GM23338 (cell line): ENCODE data around the gene CPB1. TPM values are rescaled to one million over a fixed set of nuclear protein-coding genes. Genes with fewer than 3 reads are reported as not detected.
A peak's percentile ranks its signal among the peaks of the same experiment; 100 is the strongest.

Experiments
- ATAC-seq: fragments of 200-7000 bp; cut with Tn5 transposase; 3 replicates; pipeline ENCODE4 v1.9.1; 2020
- DNase-seq: peaks from one replicate; pipeline ENCODE4 v3.0.0-alpha.2; 2015; ENCODE audit warnings: low spot score
- H2AFZ ChIP-seq: fragments of 200-600 bp; sonication (generic); 2 replicates; pipeline ENCODE4 v1.8.0; 2016; ENCODE audit warnings: antibody characterized with exemption, mild to moderate bottlenecking, moderate library complexity
- H3F3A ChIP-seq: fragments of 200-600 bp; sonication (generic); replicated peaks from 2 replicates; pipeline ENCODE4 v1.8.0; 2017; ENCODE audit warnings: antibody characterized with exemption, mixed run types, low read depth
- H3K27ac ChIP-seq: fragments of 200-600 bp; sonication (generic); 2 replicates; pipeline ENCODE4 v1.6.1; 2016; ENCODE audit warnings: low read depth
- H3K27me3 ChIP-seq: fragments of 200-600 bp; sonication (generic); 2 replicates; pipeline ENCODE4 v1.8.0; 2016; ENCODE audit warnings: mild to moderate bottlenecking, mixed run types, moderate library complexity; ENCODE audit not compliant: insufficient read depth
- H3K36me3 ChIP-seq: fragments of 200-600 bp; sonication (generic); 2 replicates; pipeline ENCODE4 v1.8.0; 2016; ENCODE audit warnings: mild to moderate bottlenecking; ENCODE audit not compliant: insufficient read depth
- H3K4me1 ChIP-seq: fragments of 200-600 bp; sonication (generic); 2 replicates; pipeline ENCODE4 v1.8.0; 2016; ENCODE audit warnings: mild to moderate bottlenecking, moderate library complexity; ENCODE audit not compliant: insufficient read depth
- H3K4me2 ChIP-seq: fragments of 200-600 bp; sonication (generic); 2 replicates; pipeline ENCODE4 v1.7.1; 2017; ENCODE audit warnings: mixed run types
- H3K4me3 ChIP-seq: fragments of 200-600 bp; sonication (generic); 2 replicates; pipeline ENCODE4 v1.6.1; 2016; ENCODE audit warnings: mixed run types
- H3K79me2 ChIP-seq: fragments of 200-600 bp; sonication (generic); replicated peaks from 2 replicates; pipeline ENCODE4 v1.8.0; 2017; ENCODE audit warnings: mild to moderate bottlenecking; ENCODE audit not compliant: insufficient read depth
- H3K9me2 ChIP-seq: fragments of 200-600 bp; sonication (generic); 2 replicates; pipeline ENCODE4 v1.8.0; 2017; ENCODE audit not compliant: insufficient read depth
- H4K20me1 ChIP-seq: fragments of 200-600 bp; sonication (generic); replicated peaks from 2 replicates; pipeline ENCODE4 v1.8.0; 2017; ENCODE audit warnings: mild to moderate bottlenecking; ENCODE audit not compliant: insufficient read depth
- H3K27ac Mint-ChIP-seq: 2 replicates; pipeline ENCODE4 v1.8.0; 2020; ENCODE audit warnings: inconsistent platforms, mild to moderate bottlenecking, moderate library complexity, mixed read lengths
- H3K27me3 Mint-ChIP-seq: 3 replicates; pipeline ENCODE4 v1.8.0; 2022; ENCODE audit warnings: low read depth, mild to moderate bottlenecking, moderate library complexity, mixed read lengths, inconsistent platforms; ENCODE audit not compliant: insufficient read depth, poor library complexity
- H3K36me3 Mint-ChIP-seq: 3 replicates; pipeline ENCODE4 v1.8.0; 2021; ENCODE audit warnings: low read depth, mild to moderate bottlenecking, inconsistent platforms, moderate library complexity, mixed read lengths
- H3K4me1 Mint-ChIP-seq: 3 replicates; pipeline ENCODE4 v1.8.0; 2020; ENCODE audit warnings: mild to moderate bottlenecking, inconsistent platforms, mixed read lengths
- H3K4me3 Mint-ChIP-seq: 3 replicates; pipeline ENCODE4 v1.8.0; 2021; ENCODE audit warnings: moderate library complexity, mild to moderate bottlenecking, inconsistent platforms, mixed read lengths
- H3K9me3 Mint-ChIP-seq: 3 replicates; pipeline ENCODE4 v1.8.0; 2020; ENCODE audit warnings: moderate library complexity, mild to moderate bottlenecking, inconsistent platforms, mixed read lengths
- CREB1 ChIP-seq: fragments of 250-450 bp; sonication (Bioruptor Pico); IDR thresholded peaks from 2 replicates; pipeline ENCODE4 v1.5.0; 2020; ENCODE audit warnings: low read depth, mild to moderate bottlenecking, moderate library complexity
- JUNB ChIP-seq: IDR thresholded peaks from one replicate; pipeline ENCODE4 v1.6.1; 2016; ENCODE audit warnings: antibody characterized with exemption; ENCODE audit not compliant: unreplicated experiment
- STAT1 ChIP-seq: IDR thresholded peaks from one replicate; pipeline ENCODE4 v1.6.1; 2016; ENCODE audit warnings: antibody characterized with exemption; ENCODE audit not compliant: unreplicated experiment
- ZNF114 ChIP-seq: fragments of 250-450 bp; sonication (Bioruptor Pico); IDR thresholded peaks from 2 replicates; pipeline ENCODE4 v1.5.0; 2020; ENCODE audit warnings: mild to moderate bottlenecking, moderate library complexity
- ZNF331 ChIP-seq: fragments of 250-450 bp; sonication (Bioruptor Pico); IDR thresholded peaks from 2 replicates; pipeline ENCODE4 v1.5.0; 2020; ENCODE audit warnings: low read depth, mild to moderate bottlenecking, moderate library complexity
- polyA plus RNA-seq: library from polyadenylated mRNA; unstranded; fragments of >200 nt; fragmentation: Nextera tagmentation; extraction: Ambion mirVana; gene quantifications from 2 replicates; pipeline ENCODE4 v1.2.1, GENCODE V29; 2016
- total RNA-seq: library from RNA; depleted of rRNA; stranded (reverse); fragments of >200 nt; shearing (Covaris generic); gene quantifications from 2 replicates; pipeline ENCODE4 v1.2.3, GENCODE V29; 2014
- TF ChIP-seq, protein P1 (sequence below): fragments of 250-450 bp; sonication (Bioruptor Pico); IDR thresholded peaks from 2 replicates; pipeline ENCODE4 v1.5.0; 2020; ENCODE audit warnings: mild to moderate bottlenecking, moderate library complexity
- TF ChIP-seq, protein P2 (sequence below), 2 experiments: fragments of 200-600 bp in 1 of 2; sonication (generic) in 1 of 2; conservative IDR thresholded peaks; 2 replicates each; pipeline versions ENCODE4 v1.5.1 to v1.6.1; 2016 to 2017; ENCODE audit warnings: antibody characterized with exemption in 2 of 2, low read depth in 2 of 2, mild to moderate bottlenecking in 2 of 2, moderate library complexity in 1 of 2

The CPB1 gene
- total and polyA plus RNA-seq, 2 experiments from 2014 or later, result not detected

DNA sequence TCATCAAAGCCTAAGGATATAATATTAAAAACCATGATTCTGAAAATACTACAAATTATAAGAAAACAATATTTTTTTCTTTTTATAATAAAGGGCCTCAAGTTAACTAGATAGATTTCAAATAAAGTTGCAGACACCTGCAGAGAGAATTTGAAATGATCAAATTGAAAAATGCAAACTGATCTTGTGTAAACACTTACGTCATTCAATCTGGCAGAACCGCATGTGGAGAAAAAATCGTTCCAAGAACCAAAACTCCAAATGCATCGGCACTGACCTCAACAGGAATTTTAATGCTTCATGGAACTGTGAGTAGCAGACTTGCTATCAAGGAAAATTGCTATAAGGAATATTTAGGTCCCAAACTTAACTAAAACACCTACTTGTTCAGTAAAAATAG, 54.7 kb downstream of the CPB1 start:
- H3K4me1 ChIP-seq, result no peaks in the 10 kb centered on the region
- no peak overlapping the region for H3K27ac ChIP-seq
- H3K4me1 Mint-ChIP-seq, result no peaks in the 10 kb centered on the region
- H3F3A ChIP-seq, result no peaks in the 10 kb centered on the region
- no peak overlapping the region for H3K4me2 ChIP-seq
- H3K27ac Mint-ChIP-seq, result no peak overlapping the region
- H3K79me2 ChIP-seq, result no peaks in the 10 kb centered on the region
- TF ChIP-seq CREB1 (CRISPR knock-in tag) (no peak), JUNB (no peak), ZNF114 (CRISPR knock-in tag) (no peak)
- TF ChIP-seq, protein P1, sequence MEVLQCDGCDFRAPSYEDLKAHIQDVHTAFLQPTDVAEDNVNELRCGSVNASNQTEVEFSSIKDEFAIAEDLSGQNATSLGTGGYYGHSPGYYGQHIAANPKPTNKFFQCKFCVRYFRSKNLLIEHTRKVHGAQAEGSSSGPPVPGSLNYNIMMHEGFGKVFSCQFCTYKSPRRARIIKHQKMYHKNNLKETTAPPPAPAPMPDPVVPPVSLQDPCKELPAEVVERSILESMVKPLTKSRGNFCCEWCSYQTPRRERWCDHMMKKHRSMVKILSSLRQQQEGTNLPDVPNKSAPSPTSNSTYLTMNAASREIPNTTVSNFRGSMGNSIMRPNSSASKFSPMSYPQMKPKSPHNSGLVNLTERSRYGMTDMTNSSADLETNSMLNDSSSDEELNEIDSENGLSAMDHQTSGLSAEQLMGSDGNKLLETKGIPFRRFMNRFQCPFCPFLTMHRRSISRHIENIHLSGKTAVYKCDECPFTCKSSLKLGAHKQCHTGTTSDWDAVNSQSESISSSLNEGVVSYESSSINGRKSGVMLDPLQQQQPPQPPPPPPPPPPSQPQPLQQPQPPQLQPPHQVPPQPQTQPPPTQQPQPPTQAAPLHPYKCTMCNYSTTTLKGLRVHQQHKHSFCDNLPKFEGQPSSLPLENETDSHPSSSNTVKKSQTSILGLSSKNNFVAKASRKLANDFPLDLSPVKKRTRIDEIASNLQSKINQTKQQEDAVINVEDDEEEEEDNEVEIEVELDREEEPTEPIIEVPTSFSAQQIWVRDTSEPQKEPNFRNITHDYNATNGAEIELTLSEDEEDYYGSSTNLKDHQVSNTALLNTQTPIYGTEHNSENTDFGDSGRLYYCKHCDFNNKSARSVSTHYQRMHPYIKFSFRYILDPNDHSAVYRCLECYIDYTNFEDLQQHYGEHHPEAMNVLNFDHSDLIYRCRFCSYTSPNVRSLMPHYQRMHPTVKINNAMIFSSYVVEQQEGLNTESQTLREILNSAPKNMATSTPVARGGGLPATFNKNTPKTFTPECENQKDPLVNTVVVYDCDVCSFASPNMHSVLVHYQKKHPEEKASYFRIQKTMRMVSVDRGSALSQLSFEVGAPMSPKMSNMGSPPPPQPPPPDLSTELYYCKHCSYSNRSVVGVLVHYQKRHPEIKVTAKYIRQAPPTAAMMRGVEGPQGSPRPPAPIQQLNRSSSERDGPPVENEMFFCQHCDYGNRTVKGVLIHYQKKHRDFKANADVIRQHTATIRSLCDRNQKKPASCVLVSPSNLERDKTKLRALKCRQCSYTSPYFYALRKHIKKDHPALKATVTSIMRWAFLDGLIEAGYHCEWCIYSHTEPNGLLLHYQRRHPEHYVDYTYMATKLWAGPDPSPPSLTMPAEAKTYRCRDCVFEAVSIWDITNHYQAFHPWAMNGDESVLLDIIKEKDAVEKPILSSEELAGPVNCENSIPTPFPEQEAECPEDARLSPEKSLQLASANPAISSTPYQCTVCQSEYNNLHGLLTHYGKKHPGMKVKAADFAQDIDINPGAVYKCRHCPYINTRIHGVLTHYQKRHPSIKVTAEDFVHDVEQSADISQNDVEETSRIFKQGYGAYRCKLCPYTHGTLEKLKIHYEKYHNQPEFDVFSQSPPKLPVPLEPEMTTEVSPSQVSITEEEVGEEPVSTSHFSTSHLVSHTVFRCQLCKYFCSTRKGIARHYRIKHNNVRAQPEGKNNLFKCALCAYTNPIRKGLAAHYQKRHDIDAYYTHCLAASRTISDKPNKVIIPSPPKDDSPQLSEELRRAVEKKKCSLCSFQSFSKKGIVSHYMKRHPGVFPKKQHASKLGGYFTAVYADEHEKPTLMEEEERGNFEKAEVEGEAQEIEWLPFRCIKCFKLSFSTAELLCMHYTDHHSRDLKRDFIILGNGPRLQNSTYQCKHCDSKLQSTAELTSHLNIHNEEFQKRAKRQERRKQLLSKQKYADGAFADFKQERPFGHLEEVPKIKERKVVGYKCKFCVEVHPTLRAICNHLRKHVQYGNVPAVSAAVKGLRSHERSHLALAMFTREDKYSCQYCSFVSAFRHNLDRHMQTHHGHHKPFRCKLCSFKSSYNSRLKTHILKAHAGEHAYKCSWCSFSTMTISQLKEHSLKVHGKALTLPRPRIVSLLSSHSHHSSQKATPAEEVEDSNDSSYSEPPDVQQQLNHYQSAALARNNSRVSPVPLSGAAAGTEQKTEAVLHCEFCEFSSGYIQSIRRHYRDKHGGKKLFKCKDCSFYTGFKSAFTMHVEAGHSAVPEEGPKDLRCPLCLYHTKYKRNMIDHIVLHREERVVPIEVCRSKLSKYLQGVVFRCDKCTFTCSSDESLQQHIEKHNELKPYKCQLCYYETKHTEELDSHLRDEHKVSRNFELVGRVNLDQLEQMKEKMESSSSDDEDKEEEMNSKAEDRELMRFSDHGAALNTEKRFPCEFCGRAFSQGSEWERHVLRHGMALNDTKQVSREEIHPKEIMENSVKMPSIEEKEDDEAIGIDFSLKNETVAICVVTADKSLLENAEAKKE (CRISPR knock-in tag), result no peak
- no peaks in the 10 kb centered on the region for H3K36me3 ChIP-seq
- H3K4me3 Mint-ChIP-seq, result no peak overlapping the region
- DNase-seq (peak; percentile 12), ATAC-seq (no peak)
- H2AFZ ChIP-seq, result peak overlapping the region; percentile 20; the same call in 1 of the 2 replicates
- H3K36me3 Mint-ChIP-seq, result no peaks in the 10 kb centered on the region
- H3K9me3 Mint-ChIP-seq, result no peaks in the 10 kb centered on the region
- no peaks in the 10 kb centered on the region for H3K27me3 ChIP-seq
- H4K20me1 ChIP-seq, result no peaks in the 10 kb centered on the region
- peaks cover 2% of the 10 kb centered on the region for H3K27me3 Mint-ChIP-seq
- H3K9me2 ChIP-seq, result no peaks in the 10 kb centered on the region
- no peak overlapping the region for H3K4me3 ChIP-seq

DNA sequence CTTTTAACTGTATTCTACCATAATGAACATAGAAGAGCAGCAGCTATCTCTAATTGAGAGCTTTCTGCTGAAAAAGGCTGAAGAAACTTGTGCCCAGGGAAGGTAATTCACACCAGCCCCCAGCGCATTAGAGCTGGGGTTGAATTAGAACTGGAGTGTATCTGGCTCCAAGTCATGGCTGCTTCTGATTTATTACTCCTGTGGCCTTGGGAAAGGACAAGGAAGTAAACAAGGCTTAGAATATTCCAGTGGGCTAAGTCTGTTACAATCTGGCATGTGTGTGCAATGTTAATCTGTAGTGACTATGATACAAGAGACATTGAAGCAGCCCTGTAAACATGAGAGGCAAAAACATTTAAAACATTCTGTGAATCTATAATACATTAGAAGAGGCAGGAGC, 55.6 kb downstream of the CPB1 start:
- no peaks in the 10 kb centered on the region for H3K9me2 ChIP-seq
- H3F3A ChIP-seq, result no peaks in the 10 kb centered on the region
- no peaks in the 10 kb centered on the region for H4K20me1 ChIP-seq
- H2AFZ ChIP-seq, result peak overlapping the region; percentile 20; the same call in 1 of the 2 replicates
- DNase-seq (no peak), ATAC-seq (no peak)
- Mint-ChIP-seq H3K27me3 (peaks cover 2% of the 10 kb centered on the region), H3K4me1 (no peaks in the 10 kb centered on the region), H3K9me3 (no peaks in the 10 kb centered on the region), H3K27ac (no peak overlapping the region), H3K36me3 (no peaks in the 10 kb centered on the region), H3K4me3 (no peak overlapping the region)
- no peak overlapping the region for H3K27ac ChIP-seq
- H3K36me3 ChIP-seq, result no peaks in the 10 kb centered on the region
- H3K4me2 ChIP-seq, result no peak overlapping the region
- no peaks in the 10 kb centered on the region for H3K27me3 ChIP-seq
- H3K79me2 ChIP-seq, result no peaks in the 10 kb centered on the region
- no peak for TF ChIP-seq STAT1
- TF ChIP-seq, protein P2, sequence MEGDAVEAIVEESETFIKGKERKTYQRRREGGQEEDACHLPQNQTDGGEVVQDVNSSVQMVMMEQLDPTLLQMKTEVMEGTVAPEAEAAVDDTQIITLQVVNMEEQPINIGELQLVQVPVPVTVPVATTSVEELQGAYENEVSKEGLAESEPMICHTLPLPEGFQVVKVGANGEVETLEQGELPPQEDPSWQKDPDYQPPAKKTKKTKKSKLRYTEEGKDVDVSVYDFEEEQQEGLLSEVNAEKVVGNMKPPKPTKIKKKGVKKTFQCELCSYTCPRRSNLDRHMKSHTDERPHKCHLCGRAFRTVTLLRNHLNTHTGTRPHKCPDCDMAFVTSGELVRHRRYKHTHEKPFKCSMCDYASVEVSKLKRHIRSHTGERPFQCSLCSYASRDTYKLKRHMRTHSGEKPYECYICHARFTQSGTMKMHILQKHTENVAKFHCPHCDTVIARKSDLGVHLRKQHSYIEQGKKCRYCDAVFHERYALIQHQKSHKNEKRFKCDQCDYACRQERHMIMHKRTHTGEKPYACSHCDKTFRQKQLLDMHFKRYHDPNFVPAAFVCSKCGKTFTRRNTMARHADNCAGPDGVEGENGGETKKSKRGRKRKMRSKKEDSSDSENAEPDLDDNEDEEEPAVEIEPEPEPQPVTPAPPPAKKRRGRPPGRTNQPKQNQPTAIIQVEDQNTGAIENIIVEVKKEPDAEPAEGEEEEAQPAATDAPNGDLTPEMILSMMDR (conservative IDR thresholded peaks at IDR 0.05; ENCODE audit: low read depth in 2 of 2), result no peak
- TF ChIP-seq ZNF331 (CRISPR knock-in tag), result no peak
- no peaks in the 10 kb centered on the region for H3K4me1 ChIP-seq
- no peak overlapping the region for H3K4me3 ChIP-seq
